Activated CD8-positive, alpha-beta memory T cell treated with anti-CD3 and anti-CD28 coated beads for 24 hours (primary cell): ENCODE results near the gene RPS6KB1.
A peak's percentile ranks its signal among the peaks of the same experiment; 100 is the strongest.
"Not testable (repeated sequence)": the region's sequence is repeated elsewhere in the genome, so short reads cannot be mapped to it uniquely, and the experiment has no call there.

Experiments used
- DNase-seq: peaks from one replicate; pipeline ENCODE4 v3.0.0-alpha.2; 2020

RPS6KB1 gene

DNA sequence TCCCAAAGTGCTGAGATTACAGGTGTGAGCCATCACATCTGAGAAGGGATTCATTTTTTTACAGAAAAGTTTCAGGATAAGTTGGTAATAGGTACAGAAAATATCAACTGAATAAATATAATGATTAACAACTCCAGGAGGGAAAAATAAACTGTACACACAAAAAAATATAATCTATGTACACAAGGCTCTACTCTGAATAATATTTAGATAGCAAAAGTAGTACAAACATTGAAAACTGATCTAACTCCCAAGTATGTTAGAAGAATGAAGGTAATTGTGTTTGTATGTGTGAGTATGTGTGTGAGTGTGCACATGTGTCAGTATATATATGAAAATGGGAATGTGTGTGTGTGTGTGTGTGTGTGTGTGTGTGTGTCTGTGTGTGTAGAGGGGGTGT, 20.6 kb upstream of the RPS6KB1 start:
- no peak for DNase-seq

DNA sequence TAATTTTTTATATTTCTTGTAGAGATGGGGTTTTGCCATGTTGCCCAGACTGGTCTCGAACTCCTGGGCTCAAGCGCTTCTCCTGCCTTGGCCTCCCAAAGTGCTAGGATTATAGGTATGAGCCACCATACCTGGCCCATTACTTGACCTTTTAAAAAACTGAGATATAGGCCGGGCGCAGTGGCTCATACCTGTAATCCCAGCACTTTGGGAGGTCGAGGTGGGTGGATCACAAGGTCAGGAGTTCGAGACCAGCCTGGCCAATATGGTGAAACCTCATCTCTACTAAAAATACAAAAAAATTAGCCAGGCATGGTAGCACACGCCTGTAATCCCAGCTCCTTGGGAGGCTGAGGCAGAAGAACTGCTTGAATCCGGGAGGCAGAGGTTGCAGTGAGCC, 19.5 kb upstream of the RPS6KB1 start:
- DNase-seq, result not testable (repeated sequence)

DNA sequence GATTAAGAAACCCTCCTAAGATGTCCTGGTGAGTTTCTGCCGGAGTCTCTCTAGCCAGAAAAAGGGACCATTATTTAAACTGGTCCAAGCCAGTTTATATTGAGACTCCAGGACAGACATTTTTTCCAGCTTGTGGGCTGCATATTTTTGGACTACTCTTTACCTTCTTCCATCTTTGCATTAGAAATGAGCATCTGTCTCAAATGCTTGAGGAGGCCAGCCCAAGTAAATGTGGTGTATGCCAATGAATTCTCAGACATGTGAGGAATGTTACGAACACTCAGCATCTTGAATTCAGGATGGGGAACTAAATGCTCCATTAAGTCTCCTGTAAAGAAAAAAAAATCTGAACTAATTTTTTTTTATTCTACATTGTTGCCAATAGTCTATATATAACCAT, 18.5 kb upstream of the RPS6KB1 start:
- DNase-seq, result no peak

DNA sequence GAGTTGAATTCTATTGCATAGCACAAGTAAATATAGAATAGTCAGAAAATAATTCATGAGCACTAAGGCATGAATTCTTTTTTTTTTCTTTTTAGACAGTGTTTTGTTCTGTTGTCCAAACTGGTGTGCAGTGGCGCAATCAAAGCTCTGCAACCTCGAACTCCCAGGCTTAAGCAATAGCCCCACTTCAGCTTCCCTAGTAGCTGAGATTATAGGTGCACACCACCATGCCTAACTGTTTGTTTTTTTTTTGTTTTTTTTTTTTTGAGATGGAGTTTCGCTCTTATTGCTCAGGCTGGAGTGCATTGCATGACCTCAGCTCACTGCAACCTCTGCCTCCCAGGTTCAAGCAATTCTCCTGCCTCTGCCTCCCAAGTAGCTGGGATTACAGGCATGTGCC, 16.8 kb upstream of the RPS6KB1 start:
- no peak for DNase-seq

DNA sequence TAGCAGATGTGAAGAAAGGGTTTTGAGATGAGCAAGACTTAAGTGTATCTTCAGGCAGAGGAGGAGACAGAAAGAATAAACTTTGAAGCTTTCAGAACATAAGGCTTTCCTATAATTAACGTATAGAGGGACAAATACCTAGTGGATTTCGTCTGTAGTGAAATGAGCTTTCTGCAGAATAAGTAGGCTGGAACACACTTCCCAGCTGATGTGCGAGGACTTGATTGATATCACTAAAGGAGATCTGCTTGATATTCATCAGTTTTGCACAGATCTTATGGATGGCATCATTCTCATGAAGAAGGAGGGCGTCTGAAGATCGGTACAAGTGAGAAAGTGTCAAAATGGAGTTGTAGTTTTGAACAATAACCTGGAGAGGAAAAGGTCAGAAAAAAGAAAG, 15.0 kb upstream of the RPS6KB1 start:
- no peak for DNase-seq

DNA sequence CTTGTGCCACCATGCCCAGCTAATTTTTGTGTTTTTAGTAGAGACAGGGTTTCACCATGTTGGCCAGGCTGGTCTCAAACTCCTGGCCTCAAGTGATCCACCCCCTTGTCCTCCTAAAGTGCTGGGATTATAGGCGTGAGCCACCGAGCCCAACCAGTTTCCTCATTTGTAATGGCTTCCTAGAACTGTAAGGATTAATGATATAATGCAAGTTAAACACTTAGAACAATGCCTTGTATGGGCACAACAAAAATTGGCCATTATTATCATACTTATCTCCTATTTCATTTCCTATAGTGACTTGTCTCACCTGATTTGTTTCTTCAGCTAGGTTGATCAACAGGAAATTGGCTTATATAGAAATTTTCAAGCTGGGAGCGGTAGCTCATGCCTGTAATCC, 14.3 kb upstream of the RPS6KB1 start:
- no peak for DNase-seq

DNA sequence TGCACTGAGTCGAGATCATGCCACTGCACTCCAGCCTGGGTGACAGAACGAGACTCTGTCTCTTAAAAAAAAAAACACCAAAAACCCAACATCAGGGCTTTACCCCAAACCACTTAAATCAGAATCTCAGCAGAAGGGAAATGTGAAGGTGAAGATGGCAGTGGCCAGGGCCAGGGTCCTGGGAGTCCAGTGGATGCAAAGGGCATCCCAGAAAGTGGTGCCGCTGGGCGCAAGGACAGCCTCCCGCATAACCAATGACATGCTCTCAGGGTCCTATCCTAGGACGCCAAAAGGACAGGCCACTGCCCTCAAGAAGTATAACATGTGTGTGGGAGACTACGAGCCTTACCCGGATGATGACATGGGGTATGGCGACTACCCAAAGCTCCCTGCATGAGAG, 8.1 kb upstream of the RPS6KB1 start:
- DNase-seq, result no peak

DNA sequence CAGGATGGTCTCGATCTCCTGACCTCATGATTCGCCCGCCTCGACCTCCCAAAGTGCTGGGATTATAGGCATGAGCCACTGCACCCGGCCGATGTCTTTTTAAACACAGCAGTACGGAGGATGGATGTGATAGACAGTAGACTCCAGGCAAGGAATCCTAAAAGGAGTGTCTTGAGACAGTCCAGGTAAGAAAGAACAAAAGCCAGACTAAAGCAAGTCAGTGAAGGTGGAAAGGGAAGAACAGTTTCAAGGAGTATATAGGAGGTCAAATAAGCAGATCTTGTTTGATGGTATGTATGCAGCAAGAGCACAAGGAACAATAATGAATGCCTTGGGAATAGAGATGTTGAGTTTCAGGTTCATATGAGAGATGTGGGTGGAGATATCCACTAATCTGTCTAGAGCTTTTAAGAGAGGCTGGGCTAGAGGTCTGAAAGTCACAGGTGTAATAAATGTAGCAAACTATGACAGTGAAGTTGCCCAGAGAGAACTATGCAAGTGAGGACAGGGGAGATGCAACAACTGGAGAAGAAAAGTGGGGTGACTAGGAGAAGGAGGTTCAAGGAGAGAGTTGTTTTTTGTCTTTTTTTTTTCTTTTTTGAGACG, 4.7 kb upstream of the RPS6KB1 start:
- no peak for DNase-seq

DNA sequence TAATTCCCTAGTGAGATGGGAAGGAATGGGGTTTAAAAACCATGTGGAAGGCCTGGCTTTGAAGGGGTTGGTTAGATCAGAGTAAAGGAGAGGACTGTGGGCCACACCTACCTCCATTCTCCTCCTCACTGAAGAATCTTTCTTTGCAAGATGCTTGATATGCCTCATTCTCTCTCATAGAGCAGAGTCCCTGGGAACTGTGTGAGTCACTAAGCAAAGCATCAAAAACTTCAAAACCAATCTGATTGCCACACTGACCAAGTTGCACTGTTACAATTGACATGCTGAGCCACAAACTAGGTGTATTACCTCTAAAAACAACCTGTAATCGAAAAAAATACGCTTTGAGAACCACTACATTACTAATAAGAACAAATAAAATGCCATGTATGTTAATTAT, 2.2 kb upstream of the RPS6KB1 start:
- DNase-seq, result no peak

DNA sequence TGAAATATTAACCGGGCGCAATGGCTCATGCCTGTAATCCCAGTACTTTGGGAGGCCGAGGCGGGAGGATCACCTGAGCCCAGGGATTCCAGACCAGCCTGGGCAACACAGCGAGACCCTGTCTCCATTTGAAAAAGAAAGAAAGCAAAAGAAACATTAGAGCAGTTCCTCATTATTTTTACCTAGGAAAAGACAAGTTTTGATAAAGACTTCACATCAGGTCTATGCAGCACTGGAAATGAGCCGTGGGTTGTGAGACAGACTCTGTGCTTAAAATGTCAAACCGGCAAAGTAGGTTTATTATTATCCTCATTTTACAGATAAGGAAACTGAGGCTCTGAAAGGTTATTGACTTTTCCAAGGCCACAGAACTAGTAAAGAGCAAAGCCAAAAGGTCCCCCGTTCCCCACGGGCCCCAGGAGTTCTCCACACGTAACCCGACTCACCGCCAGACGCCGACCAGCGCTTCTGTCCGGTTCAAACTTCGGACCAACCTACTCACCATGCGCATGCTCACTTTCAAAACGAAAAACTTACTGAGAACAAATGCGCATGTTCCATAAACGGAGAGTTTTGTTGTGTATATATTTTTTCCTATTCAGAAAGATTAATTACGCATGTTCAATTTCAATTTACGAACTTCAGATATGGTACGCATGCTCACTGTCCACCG, 534 bp upstream of the RPS6KB1 start:
- DNase-seq, result peak; percentile 70

DNA sequence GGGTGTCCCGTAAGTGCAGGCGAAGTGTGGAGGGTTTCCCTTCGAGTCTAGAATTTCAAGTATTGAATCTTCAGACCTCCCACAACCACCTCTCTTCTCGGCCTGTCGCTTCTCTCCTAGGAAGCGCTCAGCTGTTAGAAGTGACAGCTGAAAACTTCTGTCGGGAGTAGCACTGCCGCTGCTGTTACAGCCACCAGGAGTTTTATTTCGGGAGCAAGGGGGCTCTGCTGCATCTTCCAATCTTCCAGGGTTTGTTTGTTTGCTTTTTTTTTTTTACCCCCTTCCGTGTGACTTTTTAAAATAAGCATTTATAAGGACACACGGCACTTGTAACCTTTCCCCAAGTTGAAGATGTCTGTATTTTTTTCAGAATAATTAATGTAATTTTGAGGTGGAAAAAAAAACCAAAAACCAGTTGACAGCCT, 767 bp downstream of the RPS6KB1 start:
- peak; percentile 78 for DNase-seq

DNA sequence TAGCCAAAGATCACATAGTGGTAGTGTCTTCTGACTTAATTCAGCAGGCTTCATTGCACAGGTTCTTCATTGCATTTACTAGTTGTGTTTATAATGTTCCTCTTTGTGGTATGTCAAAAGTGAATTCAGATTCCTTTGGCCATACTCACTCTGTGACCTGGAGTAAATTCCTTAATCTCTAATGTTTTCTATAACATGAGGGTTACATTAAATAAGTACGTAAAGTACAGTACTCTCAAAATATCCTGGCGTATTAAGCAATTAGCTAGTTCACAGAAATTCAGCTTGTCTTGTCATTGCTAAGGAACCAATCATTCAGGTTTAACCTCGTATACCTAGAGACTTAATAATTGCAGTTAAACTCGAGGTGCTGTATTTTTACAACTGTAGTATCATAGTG, 4.2 kb downstream of the RPS6KB1 start:
- no peak for DNase-seq

DNA sequence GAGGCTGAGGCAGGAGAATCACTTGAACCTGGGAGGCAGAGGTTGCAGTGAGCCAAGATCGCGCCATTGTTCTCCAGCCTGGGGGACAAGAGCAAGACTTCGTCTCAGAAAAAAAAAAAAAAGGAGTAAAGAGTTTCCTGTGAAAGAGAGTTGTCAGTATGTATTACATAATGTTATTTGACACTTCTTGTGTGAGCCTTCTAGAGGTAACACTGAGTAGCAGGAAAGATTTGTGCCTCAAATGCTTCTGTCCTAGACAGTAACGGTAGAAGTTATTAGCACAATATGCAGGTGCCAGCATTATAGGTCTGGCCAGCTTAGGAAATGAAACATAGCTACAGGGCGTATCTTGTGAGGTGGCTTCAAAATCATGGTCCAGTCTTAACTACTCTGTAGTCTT, 6.2 kb downstream of the RPS6KB1 start:
- DNase-seq, result no peak

DNA sequence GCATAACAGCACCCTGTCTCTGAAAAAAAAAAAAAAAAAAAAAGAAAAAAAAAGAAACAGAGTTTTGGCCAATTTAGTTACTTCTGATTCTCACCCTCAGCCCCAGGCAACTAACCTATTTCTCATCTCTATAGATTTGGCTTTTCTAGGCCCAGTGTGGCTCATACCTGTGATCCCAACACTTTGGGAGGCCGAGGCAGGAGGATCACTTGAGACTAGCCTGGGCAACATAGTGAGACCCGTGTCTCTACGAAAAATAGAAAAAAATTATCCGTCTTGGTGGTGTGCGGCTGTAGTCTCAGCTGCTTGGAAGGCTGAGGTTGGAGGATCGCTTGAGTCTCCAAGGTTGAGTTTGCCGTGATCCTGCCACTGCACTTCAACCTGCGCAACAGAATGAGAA, 8.7 kb downstream of the RPS6KB1 start:
- DNase-seq, result peak; percentile 4

DNA sequence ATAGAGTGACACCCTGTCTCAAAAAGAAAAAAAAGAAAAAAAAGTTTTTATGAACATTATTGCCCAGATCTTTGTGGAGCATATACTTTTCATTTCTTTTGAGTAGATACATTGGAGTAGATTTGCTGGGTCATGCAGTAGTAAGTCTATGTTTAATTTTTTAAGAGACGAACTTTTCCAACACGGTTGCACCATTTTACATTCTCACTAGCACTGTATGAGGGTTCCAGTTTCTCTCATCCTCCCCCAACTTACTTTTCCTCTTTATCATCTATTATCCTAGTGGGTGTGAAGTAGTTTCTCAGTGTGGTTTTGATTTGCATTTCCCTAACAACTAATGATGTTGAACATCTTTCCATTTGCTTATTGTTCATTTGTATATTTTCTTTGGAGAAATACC, 10.5 kb downstream of the RPS6KB1 start:
- DNase-seq, result no peak

DNA sequence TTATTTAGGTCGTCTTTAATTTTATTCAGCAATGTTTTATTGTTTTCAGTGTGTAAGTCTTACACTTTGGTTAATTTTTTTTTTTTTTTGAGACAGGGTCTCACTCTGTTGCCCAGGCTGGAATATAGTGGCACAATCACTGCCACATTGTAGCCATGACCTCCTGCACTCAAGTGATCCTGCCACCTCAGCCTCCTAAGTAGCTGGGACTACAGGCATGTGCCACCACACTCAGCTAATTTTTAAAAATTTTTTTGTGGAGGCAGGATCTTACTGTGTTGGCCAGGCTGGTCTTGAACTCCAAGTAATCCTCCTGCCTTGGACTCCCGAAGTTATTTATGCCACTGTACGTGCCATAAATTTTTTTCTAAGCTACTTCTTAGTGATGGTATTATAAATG, 14.5 kb downstream of the RPS6KB1 start:
- no peak for DNase-seq

DNA sequence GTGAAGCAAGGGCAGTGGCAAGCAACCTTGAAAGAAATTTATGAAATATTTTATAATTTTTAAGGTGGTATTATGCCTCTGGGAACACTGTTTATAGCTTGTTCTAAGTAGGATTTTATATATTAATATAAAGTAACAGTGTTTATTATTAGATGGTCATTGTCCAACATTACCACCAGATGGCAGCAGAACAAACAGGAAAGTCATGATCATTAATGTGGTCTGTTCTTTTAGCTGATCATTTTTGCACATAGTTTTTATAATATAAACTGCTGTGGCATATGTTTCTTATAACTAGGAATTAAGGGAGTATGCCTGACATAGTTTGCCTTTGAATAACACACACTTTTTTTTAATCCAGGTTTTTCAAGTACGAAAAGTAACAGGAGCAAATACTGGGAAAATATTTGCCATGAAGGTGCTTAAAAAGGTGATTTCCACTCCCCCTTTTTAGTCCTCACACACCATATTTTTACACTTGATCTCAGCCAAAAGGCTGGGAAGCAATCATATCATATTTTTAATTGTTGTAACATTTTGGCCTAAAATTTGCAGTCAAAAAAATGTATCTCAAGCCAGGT, 21.4 kb downstream of the RPS6KB1 start:
- DNase-seq, result no peak

DNA sequence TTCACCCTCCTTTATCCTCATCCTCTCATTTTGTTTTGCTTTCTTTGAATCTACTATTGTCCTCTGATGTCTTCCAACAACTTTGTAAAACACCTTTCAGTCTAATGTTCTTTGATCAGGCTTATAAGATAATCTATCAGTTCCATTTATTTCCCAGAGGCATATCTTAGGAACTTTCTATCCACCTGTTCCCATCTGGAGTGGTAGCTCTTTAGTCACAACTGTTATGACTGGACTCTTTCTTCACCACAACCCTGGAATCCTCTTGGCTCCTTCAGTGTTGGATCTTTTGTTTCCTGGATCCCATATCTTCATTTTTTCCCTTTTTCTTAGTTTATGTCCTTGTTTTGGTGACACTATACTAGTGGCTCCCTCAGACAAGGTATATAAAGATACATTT, 23.5 kb downstream of the RPS6KB1 start:
- DNase-seq, result no peak

DNA sequence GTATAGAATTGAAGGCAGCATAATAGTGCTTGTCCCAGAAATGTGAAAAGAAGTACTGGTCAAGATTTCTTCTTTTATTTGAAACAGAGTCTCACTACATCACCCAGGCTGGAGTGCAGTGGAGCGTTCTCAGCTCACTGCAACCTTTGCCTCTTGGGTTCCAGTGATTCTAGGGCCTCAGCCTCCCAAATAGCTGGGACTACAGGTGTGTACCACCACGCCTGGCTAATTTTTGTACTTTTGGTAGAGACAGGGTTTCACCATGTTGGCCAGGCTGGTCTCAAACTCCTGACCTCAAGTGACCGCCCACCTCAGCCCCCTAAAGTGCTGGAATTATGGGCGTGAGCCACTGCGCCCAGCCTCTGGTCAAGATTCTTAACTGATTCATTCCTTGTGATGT, 27.7 kb downstream of the RPS6KB1 start:
- DNase-seq, result not testable (repeated sequence)

DNA sequence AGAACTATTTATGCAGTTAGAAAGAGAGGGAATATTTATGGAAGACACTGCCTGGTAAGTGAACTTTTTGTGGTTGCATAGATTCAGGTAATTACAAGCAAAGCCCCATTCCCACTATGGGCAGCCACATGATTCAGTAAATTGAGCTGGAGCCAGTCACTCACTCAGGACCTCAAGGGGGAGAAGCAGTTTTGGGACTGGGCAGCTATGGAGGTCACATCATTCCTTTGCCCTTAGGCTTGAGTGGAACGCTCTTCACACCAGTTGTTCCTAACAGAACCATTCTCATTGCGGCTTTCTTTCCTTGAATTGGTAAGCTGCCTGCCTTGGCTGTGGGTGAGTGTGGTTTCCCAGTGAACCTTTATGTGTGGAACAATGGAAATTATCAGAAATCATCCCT, 37.2 kb downstream of the RPS6KB1 start:
- DNase-seq, result not testable (repeated sequence)

DNA sequence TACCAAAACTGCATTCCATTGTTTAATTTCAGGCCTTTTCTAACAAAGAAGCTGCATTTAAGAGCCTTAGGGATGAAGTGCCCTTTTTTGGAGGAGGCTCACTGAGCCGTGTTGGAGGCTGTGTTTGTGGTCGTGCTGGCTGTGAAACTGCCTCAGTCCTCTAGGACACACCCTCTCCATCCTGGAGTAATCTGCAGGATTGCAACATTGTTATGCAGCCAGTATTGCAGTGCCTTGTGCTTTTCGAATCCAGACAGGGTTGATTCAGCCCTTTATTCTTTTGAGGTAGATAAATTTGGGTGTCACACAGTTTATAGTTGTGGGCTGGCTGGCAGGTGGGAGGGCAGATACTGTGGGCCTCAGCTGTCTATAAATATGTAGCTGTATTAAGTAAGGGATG, 37.8 kb downstream of the RPS6KB1 start:
- not testable (repeated sequence) for DNase-seq

DNA sequence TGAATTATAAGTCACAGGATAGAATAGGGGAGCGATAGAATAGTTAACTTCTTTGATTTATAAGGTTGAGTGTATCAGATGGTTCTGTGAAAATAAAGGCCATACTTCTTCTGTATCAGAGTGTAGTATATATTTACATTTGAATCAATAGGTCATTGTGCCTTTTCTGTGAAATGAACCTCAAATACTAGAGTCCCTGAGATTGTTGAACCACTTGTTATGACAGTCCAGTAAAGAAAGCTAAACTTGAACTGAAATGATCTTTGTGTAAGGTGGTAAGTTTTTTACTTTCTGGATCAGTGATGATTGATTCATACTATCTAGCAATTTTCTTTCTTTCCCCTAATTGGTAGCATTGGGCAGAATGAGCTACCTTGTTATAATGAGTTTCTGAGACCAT, 40.4 kb downstream of the RPS6KB1 start:
- not testable (repeated sequence) for DNase-seq

DNA sequence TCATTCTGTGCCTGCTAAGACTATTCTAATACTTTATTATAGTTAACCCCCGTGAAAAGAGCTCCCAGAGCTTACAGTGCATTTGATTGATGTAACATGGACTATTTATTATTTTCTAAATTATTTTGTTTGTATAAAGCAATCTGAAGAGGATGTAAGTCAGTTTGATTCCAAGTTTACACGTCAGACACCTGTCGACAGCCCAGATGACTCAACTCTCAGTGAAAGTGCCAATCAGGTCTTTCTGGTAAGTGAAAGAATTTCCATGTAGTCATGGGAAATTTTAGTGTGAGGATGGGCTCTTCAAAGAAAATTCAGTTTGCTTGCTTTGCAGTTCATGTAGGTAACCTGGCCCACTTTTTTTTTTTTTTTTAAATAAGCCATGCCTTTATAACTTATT, 47.8 kb downstream of the RPS6KB1 start:
- not testable (repeated sequence) for DNase-seq

DNA sequence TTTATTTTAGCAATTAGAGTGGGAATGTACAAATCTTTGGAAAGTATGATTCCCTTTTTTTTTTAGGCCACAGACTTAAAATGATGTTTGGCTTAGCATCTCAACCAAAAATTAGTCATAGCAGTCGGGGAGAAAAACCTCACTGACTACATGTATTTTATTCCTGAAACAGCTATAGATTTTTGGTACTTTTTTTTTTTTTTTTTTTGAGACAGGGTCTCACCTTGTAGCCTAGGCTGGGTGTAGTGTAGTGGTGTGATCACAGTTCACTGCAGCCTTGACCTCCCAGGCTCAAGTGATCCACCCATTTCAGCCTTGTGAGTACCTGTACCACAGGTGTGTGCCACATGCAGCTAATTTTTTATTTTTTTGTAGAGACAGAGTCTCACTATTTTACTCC, 48.2 kb downstream of the RPS6KB1 start:
- no peak for DNase-seq

DNA sequence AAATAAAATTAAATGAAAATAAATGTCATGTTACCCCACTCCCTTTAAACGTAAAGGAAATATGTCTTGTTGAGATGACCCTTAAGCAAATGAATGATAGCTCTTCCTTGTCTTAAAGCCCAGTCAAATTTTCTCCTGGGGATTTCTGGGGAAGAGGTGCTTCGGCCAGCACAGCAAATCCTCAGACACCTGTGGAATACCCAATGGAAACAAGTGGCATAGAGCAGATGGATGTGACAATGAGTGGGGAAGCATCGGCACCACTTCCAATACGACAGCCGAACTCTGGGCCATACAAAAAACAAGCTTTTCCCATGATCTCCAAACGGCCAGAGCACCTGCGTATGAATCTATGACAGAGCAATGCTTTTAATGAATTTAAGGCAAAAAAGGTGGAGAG, 53.5 kb downstream of the RPS6KB1 start:
- not testable (repeated sequence) for DNase-seq
